ENCODE measurements around the gene ST7. TPM values are rescaled to one million over a fixed set of nuclear protein-coding genes. Genes with fewer than 3 reads are reported as not detected.

ST7 gene
- total RNA-seq, 1 experiment from 2014 or later, result 12.9 TPM

DNA sequence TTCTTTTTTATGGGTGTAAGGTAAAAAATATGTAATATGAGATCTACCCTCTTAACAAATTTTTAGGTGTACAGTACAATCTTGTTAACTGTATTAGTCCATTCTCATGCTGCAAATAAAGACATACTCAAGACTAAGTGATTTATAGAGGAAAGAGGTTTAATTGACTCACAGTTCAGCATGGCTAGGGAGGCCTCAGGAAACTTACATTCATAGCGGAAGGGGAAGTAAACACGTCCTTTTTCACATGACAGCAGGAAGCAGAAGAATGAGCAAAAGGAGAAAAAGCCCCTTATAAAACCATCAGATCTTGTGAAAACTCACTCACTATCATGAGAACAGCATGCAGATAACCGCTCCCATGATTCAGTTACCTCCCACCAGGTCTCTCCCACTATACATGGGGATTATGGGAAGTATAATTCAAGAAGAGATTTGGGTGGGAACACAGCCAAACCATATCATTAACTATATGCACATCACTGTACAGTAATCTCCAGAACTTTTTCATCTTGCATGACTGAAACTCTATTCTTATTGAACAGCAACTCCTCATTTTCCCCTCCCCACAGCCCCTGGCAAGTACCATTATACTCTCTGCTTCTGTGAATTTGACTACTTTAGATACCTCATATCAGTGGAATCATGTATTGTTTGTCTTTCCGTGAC, 242.2 kb downstream of the ST7 start:
- H3K27ac Mint-ChIP-seq, result no peak overlapping the region

More for the DNA sequence above, 242.2 kb downstream of the ST7 start:
- Histone ChIP-seq H2BK5ac (ENCODE audit: insufficient read length, low read length) (no peak overlapping the region), H2BK15ac (ENCODE audit: low read depth, low read length) (no peak overlapping the region), H3K14ac (ENCODE audit: insufficient read depth, low read length) (no peak overlapping the region), H2BK20ac (ENCODE audit: low read depth, low read length, poor library complexity, severe bottlenecking) (no peak overlapping the region), H3K9me3 (ENCODE audit: control insufficient read depth, low read depth, low read length) (no peaks in the 10 kb centered on the region), H2AFZ (ENCODE audit: low read length) (no peak overlapping the region), H4K8ac (replicated peaks; ENCODE audit: insufficient read length, low read depth, low read length) (no peak overlapping the region), H3K56ac (ENCODE audit: insufficient read length, low read depth, low read length) (no peak overlapping the region), H3K4me2 (ENCODE audit: insufficient read depth, insufficient read length, low read length) (no peak overlapping the region), H2AK5ac (ENCODE audit: insufficient read length, low read length) (no peak overlapping the region), H3T11ph (ENCODE audit: low read length) (no peak overlapping the region), H2BK120ac (ENCODE audit: low read depth, low read length, poor library complexity, severe bottlenecking) (no peak overlapping the region), H3K23ac (ENCODE audit: insufficient read length, low read depth, low read length) (no peak overlapping the region), H3K79me2 (ENCODE audit: insufficient read depth, low read length) (no peaks in the 10 kb centered on the region), H4K5ac (ENCODE audit: insufficient read length, low read depth, low read length) (no peak overlapping the region), H3K27ac (ENCODE audit: insufficient read length, low read depth, low read length) (no peak overlapping the region), H4K91ac (ENCODE audit: insufficient read length, low read depth, low read length) (no peak overlapping the region), H4K20me1 (ENCODE audit: control insufficient read depth, insufficient read depth, insufficient read length) (no peaks in the 10 kb centered on the region), H3K9ac (ENCODE audit: extremely low read depth, insufficient read length, low read length) (no peak overlapping the region), H3K79me1 (ENCODE audit: insufficient read depth, low read depth, low read length, poor library complexity, severe bottlenecking) (no peaks in the 10 kb centered on the region), H3K18ac (ENCODE audit: insufficient read length, low read depth, low read length) (no peak overlapping the region), H3K4me1 (ENCODE audit: insufficient read depth, low read length) (no peaks in the 10 kb centered on the region), H3K27me3 (ENCODE audit: insufficient read depth, low read length) (no peaks in the 10 kb centered on the region), H3K23me2 (ENCODE audit: insufficient read length, low read depth, low read length, poor library complexity, severe bottlenecking) (no peaks in the 10 kb centered on the region), H2BK12ac (ENCODE audit: insufficient read length, low read depth, low read length) (no peak overlapping the region), H3K4ac (ENCODE audit: low read depth, low read length) (no peak overlapping the region)
- Mint-ChIP-seq H3K36me3 (ENCODE audit: insufficient read depth in 1 of 3, low read depth in 3 of 3) (no peaks in the 10 kb centered on the region), H3K27me3 (ENCODE audit: low read depth) (no peaks in the 10 kb centered on the region), H3K4me1 (peaks cover 11 to 14% of the 10 kb centered on the region in 2 experiments), H3K4me3 (no peak overlapping the region), H3K9me3 (no peaks in the 10 kb centered on the region)
- TF ChIP-seq, protein P1, sequence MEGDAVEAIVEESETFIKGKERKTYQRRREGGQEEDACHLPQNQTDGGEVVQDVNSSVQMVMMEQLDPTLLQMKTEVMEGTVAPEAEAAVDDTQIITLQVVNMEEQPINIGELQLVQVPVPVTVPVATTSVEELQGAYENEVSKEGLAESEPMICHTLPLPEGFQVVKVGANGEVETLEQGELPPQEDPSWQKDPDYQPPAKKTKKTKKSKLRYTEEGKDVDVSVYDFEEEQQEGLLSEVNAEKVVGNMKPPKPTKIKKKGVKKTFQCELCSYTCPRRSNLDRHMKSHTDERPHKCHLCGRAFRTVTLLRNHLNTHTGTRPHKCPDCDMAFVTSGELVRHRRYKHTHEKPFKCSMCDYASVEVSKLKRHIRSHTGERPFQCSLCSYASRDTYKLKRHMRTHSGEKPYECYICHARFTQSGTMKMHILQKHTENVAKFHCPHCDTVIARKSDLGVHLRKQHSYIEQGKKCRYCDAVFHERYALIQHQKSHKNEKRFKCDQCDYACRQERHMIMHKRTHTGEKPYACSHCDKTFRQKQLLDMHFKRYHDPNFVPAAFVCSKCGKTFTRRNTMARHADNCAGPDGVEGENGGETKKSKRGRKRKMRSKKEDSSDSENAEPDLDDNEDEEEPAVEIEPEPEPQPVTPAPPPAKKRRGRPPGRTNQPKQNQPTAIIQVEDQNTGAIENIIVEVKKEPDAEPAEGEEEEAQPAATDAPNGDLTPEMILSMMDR (conservative IDR thresholded peaks at IDR 0.05), result no peak
- DNase-seq, result no peak
- no CpG with 5 or more reads among the region's 4 CpGs for WGBS (ENCODE audit: extremely low coverage, insufficient read length, low lambda C conversion rate)
